ENCODE results near the gene GLRA1.

GRCh38 chr5:151819830-151820229 is 104.8 kb downstream of the GLRA1 start:
- no peak for TF ChIP-seq EZH2 (IDR thresholded peaks at IDR 0.05; ENCODE audit: low read length)
- no peak for TF ChIP-seq CTCF (optimal IDR thresholded peaks at IDR 0.05 in 1 of 3, IDR thresholded peaks at IDR 0.05 in 1 of 3, conservative IDR thresholded peaks at IDR 0.05 in 1 of 3; ENCODE audit: extremely low read depth in 1 of 3, insufficient read depth in 2 of 3, low read length in 3 of 3)
